ENCODE data around the gene KCND2.

Gene KCND2

GRCh38 chr7:120256344-120257070 lies 16.5 kb upstream of the KCND2 start:
- no peak overlapping the region for H3K27ac ChIP-seq
- no peak for TF ChIP-seq ZFX (IDR thresholded peaks at IDR 0.05)
- TF ChIP-seq, protein P1, sequence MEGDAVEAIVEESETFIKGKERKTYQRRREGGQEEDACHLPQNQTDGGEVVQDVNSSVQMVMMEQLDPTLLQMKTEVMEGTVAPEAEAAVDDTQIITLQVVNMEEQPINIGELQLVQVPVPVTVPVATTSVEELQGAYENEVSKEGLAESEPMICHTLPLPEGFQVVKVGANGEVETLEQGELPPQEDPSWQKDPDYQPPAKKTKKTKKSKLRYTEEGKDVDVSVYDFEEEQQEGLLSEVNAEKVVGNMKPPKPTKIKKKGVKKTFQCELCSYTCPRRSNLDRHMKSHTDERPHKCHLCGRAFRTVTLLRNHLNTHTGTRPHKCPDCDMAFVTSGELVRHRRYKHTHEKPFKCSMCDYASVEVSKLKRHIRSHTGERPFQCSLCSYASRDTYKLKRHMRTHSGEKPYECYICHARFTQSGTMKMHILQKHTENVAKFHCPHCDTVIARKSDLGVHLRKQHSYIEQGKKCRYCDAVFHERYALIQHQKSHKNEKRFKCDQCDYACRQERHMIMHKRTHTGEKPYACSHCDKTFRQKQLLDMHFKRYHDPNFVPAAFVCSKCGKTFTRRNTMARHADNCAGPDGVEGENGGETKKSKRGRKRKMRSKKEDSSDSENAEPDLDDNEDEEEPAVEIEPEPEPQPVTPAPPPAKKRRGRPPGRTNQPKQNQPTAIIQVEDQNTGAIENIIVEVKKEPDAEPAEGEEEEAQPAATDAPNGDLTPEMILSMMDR (conservative IDR thresholded peaks at IDR 0.05): no peak

GRCh38 chr7:120259386-120259785 lies 13.6 kb upstream of the KCND2 start:
- no peak overlapping the region for H3K27ac ChIP-seq
- TF ChIP-seq, protein P1 (conservative IDR thresholded peaks at IDR 0.05): no peak
- TF ChIP-seq ZFX (IDR thresholded peaks at IDR 0.05): no peak

DNA sequence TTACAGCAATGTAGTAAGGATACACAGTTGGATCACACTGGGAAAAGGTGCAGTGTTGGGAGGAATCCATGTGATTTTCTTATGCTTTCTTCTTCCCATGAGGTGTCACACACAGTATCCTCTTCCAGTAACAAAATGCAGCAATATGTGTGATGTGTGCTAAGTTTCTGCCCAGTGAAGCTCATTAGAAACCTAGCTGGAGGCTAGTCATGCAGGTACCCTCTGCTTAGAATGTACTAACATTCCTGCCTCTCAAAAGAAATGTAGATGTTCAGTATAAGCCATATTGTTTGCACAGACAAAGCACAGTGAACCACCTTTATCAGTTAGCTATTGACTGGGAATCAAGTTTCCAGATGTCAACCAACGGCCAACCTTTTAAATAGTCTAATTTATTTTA lies 12.9 kb upstream of the KCND2 start:
- TF ChIP-seq, protein P1 (conservative IDR thresholded peaks at IDR 0.05): no peak
- TF ChIP-seq ZFX (IDR thresholded peaks at IDR 0.05): no peak

DNA sequence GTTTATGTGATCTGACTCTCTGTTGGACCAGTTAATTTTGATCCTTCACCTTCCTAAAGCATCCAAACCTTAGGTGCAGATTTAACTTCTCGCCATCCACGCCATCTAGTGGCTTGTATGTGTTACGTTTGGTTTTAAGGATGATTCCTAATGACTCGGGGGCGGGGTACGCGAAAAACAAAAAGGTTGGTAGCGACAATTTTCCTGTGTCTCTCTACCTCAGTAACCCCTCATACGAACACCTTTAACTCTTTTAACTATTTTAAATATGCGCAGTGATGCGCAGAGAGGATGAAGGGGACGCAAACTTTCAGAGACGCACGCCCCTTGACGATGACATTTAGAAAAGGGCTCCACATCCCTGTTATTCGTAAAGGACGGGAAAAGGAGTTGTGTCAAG lies 714 bp upstream of the KCND2 start:
- TF ChIP-seq, protein P1 (conservative IDR thresholded peaks at IDR 0.05): peak; percentile 92
- no peak for TF ChIP-seq ZFX (IDR thresholded peaks at IDR 0.05)

More for the DNA sequence above, 12.9 kb upstream of the KCND2 start:
- H3K27ac ChIP-seq: no peak overlapping the region

GRCh38 chr7:120273476-120273975 lies 551 bp downstream of the KCND2 start:
- TF ChIP-seq, protein P1 (conservative IDR thresholded peaks at IDR 0.05): no peak
- no peak for TF ChIP-seq ZFX (IDR thresholded peaks at IDR 0.05)
- H3K27ac ChIP-seq: no peak overlapping the region

More for the DNA sequence above, 714 bp upstream of the KCND2 start:
- no peak overlapping the region for H3K27ac ChIP-seq

DNA sequence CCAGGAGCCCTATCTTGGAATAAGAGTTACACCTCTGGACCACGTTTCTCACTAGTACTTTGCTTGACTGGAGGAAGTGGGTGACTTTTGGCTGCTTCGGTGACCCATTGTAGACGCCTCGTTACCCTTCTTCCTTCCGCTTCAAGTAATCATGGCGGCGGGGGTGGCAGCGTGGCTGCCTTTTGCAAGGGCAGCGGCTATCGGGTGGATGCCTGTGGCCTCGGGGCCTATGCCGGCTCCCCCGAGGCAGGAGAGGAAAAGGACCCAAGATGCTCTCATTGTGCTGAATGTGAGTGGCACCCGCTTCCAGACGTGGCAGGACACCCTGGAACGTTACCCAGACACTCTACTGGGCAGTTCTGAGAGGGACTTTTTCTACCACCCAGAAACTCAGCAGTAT lies 1.5 kb downstream of the KCND2 start:
- TF ChIP-seq ZFX (IDR thresholded peaks at IDR 0.05): no peak
- TF ChIP-seq, protein P1 (conservative IDR thresholded peaks at IDR 0.05): no peak
- no peak overlapping the region for H3K27ac ChIP-seq

GRCh38 chr7:120274899-120275298 lies 1.9 kb downstream of the KCND2 start:
- TF ChIP-seq, protein P1 (conservative IDR thresholded peaks at IDR 0.05): no peak
- no peak for TF ChIP-seq ZFX (IDR thresholded peaks at IDR 0.05)
- H3K27ac ChIP-seq: no peak overlapping the region

All from C4-2B (cell line).